GM23338 (cell line): ENCODE data around the gene EVI5. TPM values are rescaled to one million over a fixed set of nuclear protein-coding genes. Genes with fewer than 3 reads are reported as not detected.

Experiments
- ATAC-seq: fragments of 200-7000 bp; cut with Tn5 transposase; 3 replicates; pipeline ENCODE4 v1.9.1; 2020
- DNase-seq: peaks from one replicate; pipeline ENCODE4 v3.0.0-alpha.2; 2015; ENCODE audit warnings: low spot score
- H2AFZ ChIP-seq: fragments of 200-600 bp; sonication (generic); 2 replicates; pipeline ENCODE4 v1.8.0; 2016; ENCODE audit warnings: antibody characterized with exemption, mild to moderate bottlenecking, moderate library complexity
- H3F3A ChIP-seq: fragments of 200-600 bp; sonication (generic); replicated peaks from 2 replicates; pipeline ENCODE4 v1.8.0; 2017; ENCODE audit warnings: antibody characterized with exemption, mixed run types, low read depth
- H3K27ac ChIP-seq: fragments of 200-600 bp; sonication (generic); 2 replicates; pipeline ENCODE4 v1.6.1; 2016; ENCODE audit warnings: low read depth
- H3K27me3 ChIP-seq: fragments of 200-600 bp; sonication (generic); 2 replicates; pipeline ENCODE4 v1.8.0; 2016; ENCODE audit warnings: mild to moderate bottlenecking, mixed run types, moderate library complexity; ENCODE audit not compliant: insufficient read depth
- H3K36me3 ChIP-seq: fragments of 200-600 bp; sonication (generic); 2 replicates; pipeline ENCODE4 v1.8.0; 2016; ENCODE audit warnings: mild to moderate bottlenecking; ENCODE audit not compliant: insufficient read depth
- H3K4me1 ChIP-seq: fragments of 200-600 bp; sonication (generic); 2 replicates; pipeline ENCODE4 v1.8.0; 2016; ENCODE audit warnings: mild to moderate bottlenecking, moderate library complexity; ENCODE audit not compliant: insufficient read depth
- H3K4me2 ChIP-seq: fragments of 200-600 bp; sonication (generic); 2 replicates; pipeline ENCODE4 v1.7.1; 2017; ENCODE audit warnings: mixed run types
- H3K4me3 ChIP-seq: fragments of 200-600 bp; sonication (generic); 2 replicates; pipeline ENCODE4 v1.6.1; 2016; ENCODE audit warnings: mixed run types
- H3K79me2 ChIP-seq: fragments of 200-600 bp; sonication (generic); replicated peaks from 2 replicates; pipeline ENCODE4 v1.8.0; 2017; ENCODE audit warnings: mild to moderate bottlenecking; ENCODE audit not compliant: insufficient read depth
- H3K9me2 ChIP-seq: fragments of 200-600 bp; sonication (generic); 2 replicates; pipeline ENCODE4 v1.8.0; 2017; ENCODE audit not compliant: insufficient read depth
- H4K20me1 ChIP-seq: fragments of 200-600 bp; sonication (generic); replicated peaks from 2 replicates; pipeline ENCODE4 v1.8.0; 2017; ENCODE audit warnings: mild to moderate bottlenecking; ENCODE audit not compliant: insufficient read depth
- H3K27ac Mint-ChIP-seq: 2 replicates; pipeline ENCODE4 v1.8.0; 2020; ENCODE audit warnings: inconsistent platforms, mild to moderate bottlenecking, moderate library complexity, mixed read lengths
- H3K27me3 Mint-ChIP-seq: 3 replicates; pipeline ENCODE4 v1.8.0; 2022; ENCODE audit warnings: low read depth, mild to moderate bottlenecking, moderate library complexity, mixed read lengths, inconsistent platforms; ENCODE audit not compliant: insufficient read depth, poor library complexity
- H3K36me3 Mint-ChIP-seq: 3 replicates; pipeline ENCODE4 v1.8.0; 2021; ENCODE audit warnings: low read depth, mild to moderate bottlenecking, inconsistent platforms, moderate library complexity, mixed read lengths
- H3K4me1 Mint-ChIP-seq: 3 replicates; pipeline ENCODE4 v1.8.0; 2020; ENCODE audit warnings: mild to moderate bottlenecking, inconsistent platforms, mixed read lengths
- H3K4me3 Mint-ChIP-seq: 3 replicates; pipeline ENCODE4 v1.8.0; 2021; ENCODE audit warnings: moderate library complexity, mild to moderate bottlenecking, inconsistent platforms, mixed read lengths
- H3K9me3 Mint-ChIP-seq: 3 replicates; pipeline ENCODE4 v1.8.0; 2020; ENCODE audit warnings: moderate library complexity, mild to moderate bottlenecking, inconsistent platforms, mixed read lengths
- EZH2 ChIP-seq: fragments of 200-600 bp; sonication (generic); IDR thresholded peaks from one replicate; pipeline ENCODE4 v1.8.0; 2017; ENCODE audit warnings: antibody characterized with exemption, mild to moderate bottlenecking, low read depth; ENCODE audit not compliant: unreplicated experiment
- EZH2phosphoT487 ChIP-seq: fragments of 200-600 bp; sonication (generic); IDR thresholded peaks from one replicate; pipeline ENCODE4 v1.8.1; 2018; ENCODE audit warnings: antibody characterized with exemption; ENCODE audit not compliant: unreplicated experiment
- JUNB ChIP-seq: IDR thresholded peaks from one replicate; pipeline ENCODE4 v1.6.1; 2016; ENCODE audit warnings: antibody characterized with exemption; ENCODE audit not compliant: unreplicated experiment
- NANOG ChIP-seq: IDR thresholded peaks from 2 replicates; pipeline ENCODE4 v1.6.1; 2016; ENCODE audit warnings: antibody characterized with exemption, borderline replicate concordance
- POLR2AphosphoS5 ChIP-seq: IDR thresholded peaks from 2 replicates; pipeline ENCODE4 v1.6.1; 2016; ENCODE audit warnings: antibody characterized with exemption, low read depth
- STAT1 ChIP-seq: IDR thresholded peaks from one replicate; pipeline ENCODE4 v1.6.1; 2016; ENCODE audit warnings: antibody characterized with exemption; ENCODE audit not compliant: unreplicated experiment
- ZNF114 ChIP-seq: fragments of 250-450 bp; sonication (Bioruptor Pico); IDR thresholded peaks from 2 replicates; pipeline ENCODE4 v1.5.0; 2020; ENCODE audit warnings: mild to moderate bottlenecking, moderate library complexity
- polyA plus RNA-seq: library from polyadenylated mRNA; unstranded; fragments of >200 nt; fragmentation: Nextera tagmentation; extraction: Ambion mirVana; gene quantifications from 2 replicates; pipeline ENCODE4 v1.2.1, GENCODE V29; 2016
- total RNA-seq: library from RNA; depleted of rRNA; stranded (reverse); fragments of >200 nt; shearing (Covaris generic); gene quantifications from 2 replicates; pipeline ENCODE4 v1.2.3, GENCODE V29; 2014
- TF ChIP-seq, protein P1 (sequence below): fragments of 250-450 bp; sonication (Bioruptor Pico); IDR thresholded peaks from 2 replicates; pipeline ENCODE4 v1.5.0; 2020; ENCODE audit warnings: mild to moderate bottlenecking, moderate library complexity
- TF ChIP-seq, protein P2 (sequence below): IDR thresholded peaks from one replicate; pipeline ENCODE4 v1.6.1; 2018; ENCODE audit warnings: antibody characterized with exemption; ENCODE audit not compliant: unreplicated experiment
- TF ChIP-seq, protein P3 (sequence below): IDR thresholded peaks from 2 replicates; pipeline ENCODE4 v1.6.1; 2016; ENCODE audit warnings: antibody characterized with exemption

The EVI5 gene
- total and polyA plus RNA-seq, 2 experiments from 2014 or later: 15.6 to 24.8 TPM

DNA sequence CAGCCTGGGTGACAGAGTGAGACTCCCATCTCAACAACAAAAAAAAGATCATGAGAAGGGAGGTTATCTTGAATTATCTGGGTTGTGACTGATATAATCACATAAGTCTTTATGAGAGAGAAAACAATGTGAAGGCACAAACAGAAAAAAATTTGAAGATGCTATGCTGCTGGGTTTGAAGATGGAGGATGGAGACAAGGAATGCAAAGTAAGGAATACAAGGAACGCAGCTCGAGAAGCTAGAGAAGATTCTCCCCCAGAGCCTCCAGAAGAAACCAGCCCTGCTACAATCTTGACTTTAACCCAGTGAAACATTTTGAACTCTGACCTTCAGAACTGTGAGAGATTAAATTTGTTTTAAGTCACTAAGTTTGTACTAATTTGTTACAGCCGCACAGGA lies 15.1 kb downstream of the EVI5 start (continued):
- TF ChIP-seq, protein P1, sequence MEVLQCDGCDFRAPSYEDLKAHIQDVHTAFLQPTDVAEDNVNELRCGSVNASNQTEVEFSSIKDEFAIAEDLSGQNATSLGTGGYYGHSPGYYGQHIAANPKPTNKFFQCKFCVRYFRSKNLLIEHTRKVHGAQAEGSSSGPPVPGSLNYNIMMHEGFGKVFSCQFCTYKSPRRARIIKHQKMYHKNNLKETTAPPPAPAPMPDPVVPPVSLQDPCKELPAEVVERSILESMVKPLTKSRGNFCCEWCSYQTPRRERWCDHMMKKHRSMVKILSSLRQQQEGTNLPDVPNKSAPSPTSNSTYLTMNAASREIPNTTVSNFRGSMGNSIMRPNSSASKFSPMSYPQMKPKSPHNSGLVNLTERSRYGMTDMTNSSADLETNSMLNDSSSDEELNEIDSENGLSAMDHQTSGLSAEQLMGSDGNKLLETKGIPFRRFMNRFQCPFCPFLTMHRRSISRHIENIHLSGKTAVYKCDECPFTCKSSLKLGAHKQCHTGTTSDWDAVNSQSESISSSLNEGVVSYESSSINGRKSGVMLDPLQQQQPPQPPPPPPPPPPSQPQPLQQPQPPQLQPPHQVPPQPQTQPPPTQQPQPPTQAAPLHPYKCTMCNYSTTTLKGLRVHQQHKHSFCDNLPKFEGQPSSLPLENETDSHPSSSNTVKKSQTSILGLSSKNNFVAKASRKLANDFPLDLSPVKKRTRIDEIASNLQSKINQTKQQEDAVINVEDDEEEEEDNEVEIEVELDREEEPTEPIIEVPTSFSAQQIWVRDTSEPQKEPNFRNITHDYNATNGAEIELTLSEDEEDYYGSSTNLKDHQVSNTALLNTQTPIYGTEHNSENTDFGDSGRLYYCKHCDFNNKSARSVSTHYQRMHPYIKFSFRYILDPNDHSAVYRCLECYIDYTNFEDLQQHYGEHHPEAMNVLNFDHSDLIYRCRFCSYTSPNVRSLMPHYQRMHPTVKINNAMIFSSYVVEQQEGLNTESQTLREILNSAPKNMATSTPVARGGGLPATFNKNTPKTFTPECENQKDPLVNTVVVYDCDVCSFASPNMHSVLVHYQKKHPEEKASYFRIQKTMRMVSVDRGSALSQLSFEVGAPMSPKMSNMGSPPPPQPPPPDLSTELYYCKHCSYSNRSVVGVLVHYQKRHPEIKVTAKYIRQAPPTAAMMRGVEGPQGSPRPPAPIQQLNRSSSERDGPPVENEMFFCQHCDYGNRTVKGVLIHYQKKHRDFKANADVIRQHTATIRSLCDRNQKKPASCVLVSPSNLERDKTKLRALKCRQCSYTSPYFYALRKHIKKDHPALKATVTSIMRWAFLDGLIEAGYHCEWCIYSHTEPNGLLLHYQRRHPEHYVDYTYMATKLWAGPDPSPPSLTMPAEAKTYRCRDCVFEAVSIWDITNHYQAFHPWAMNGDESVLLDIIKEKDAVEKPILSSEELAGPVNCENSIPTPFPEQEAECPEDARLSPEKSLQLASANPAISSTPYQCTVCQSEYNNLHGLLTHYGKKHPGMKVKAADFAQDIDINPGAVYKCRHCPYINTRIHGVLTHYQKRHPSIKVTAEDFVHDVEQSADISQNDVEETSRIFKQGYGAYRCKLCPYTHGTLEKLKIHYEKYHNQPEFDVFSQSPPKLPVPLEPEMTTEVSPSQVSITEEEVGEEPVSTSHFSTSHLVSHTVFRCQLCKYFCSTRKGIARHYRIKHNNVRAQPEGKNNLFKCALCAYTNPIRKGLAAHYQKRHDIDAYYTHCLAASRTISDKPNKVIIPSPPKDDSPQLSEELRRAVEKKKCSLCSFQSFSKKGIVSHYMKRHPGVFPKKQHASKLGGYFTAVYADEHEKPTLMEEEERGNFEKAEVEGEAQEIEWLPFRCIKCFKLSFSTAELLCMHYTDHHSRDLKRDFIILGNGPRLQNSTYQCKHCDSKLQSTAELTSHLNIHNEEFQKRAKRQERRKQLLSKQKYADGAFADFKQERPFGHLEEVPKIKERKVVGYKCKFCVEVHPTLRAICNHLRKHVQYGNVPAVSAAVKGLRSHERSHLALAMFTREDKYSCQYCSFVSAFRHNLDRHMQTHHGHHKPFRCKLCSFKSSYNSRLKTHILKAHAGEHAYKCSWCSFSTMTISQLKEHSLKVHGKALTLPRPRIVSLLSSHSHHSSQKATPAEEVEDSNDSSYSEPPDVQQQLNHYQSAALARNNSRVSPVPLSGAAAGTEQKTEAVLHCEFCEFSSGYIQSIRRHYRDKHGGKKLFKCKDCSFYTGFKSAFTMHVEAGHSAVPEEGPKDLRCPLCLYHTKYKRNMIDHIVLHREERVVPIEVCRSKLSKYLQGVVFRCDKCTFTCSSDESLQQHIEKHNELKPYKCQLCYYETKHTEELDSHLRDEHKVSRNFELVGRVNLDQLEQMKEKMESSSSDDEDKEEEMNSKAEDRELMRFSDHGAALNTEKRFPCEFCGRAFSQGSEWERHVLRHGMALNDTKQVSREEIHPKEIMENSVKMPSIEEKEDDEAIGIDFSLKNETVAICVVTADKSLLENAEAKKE (CRISPR knock-in tag): no peak
- TF ChIP-seq STAT1 (no peak), EZH2phosphoT487 (no peak), JUNB (no peak), ZNF114 (no peak)

DNA sequence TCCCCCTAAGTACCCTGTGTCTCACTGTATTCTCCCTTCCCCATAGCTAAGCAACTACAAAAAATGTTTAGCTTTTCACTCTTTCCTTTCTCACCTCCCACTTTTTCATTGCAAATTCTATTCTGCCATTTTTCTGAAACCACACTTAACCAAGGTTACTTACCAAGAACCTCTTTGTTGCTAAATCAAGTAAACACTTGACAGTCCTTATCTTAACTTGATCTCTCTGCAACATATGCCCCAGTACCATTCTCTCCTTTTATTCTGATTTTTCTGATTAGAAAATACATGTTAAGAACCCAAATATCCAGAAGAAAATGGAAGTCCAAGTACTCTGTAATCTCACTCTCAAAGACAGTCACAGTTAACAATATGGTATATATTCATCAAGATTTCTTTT lies 16.0 kb downstream of the EVI5 start:
- H3K27ac ChIP-seq: no peak overlapping the region
- no peaks in the 10 kb centered on the region for H3K9me2 ChIP-seq
- H3K4me1 ChIP-seq: no peaks in the 10 kb centered on the region
- no peaks in the 10 kb centered on the region for H3F3A ChIP-seq
- Mint-ChIP-seq H3K27me3 (no peaks in the 10 kb centered on the region), H3K4me3 (no peak overlapping the region), H3K36me3 (no peaks in the 10 kb centered on the region), H3K4me1 (peaks cover 4% of the 10 kb centered on the region; the same call in 2 of the 3 replicates), H3K9me3 (no peaks in the 10 kb centered on the region), H3K27ac (no peak overlapping the region)
- no peaks in the 10 kb centered on the region for H3K36me3 ChIP-seq
- no peak overlapping the region for H3K4me2 ChIP-seq
- TF ChIP-seq STAT1: no peak
- H3K4me3 ChIP-seq: no peak overlapping the region
- H3K79me2 ChIP-seq: peaks cover 30% of the 10 kb centered on the region
- ATAC-seq (no peak), DNase-seq (no peak)
- H4K20me1 ChIP-seq: peaks cover 6% of the 10 kb centered on the region; the same call in 1 of the 2 replicates
- no peak overlapping the region for H2AFZ ChIP-seq
- H3K27me3 ChIP-seq: no peaks in the 10 kb centered on the region

DNA sequence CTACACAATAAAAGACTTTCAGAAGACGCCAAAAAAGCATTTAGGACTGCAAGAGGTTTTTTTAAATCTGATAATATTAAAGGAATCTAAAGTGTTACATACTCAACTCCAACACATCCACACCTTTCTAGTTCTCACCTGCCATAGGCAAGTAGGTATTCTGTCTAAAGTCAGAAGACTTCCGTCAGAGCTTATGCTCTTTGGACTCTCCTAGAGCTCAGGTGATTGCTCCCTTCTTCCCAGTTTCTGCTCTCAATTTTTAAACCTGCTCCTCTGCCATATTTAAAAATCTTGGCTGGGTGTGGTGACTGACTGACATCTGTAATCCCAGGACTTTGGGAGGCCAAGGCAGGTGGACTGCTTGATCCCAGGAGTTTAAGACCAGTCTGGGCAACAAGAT lies 16.6 kb downstream of the EVI5 start:
- no peak overlapping the region for H3K27ac Mint-ChIP-seq
- H3K4me1 ChIP-seq: no peaks in the 10 kb centered on the region
- H3K9me3 Mint-ChIP-seq: no peaks in the 10 kb centered on the region
- H3K4me2 ChIP-seq: no peak overlapping the region
- H3K4me3 ChIP-seq: no peak overlapping the region
- H3K36me3 Mint-ChIP-seq: no peaks in the 10 kb centered on the region
- no peaks in the 10 kb centered on the region for H3K27me3 ChIP-seq
- H3K9me2 ChIP-seq: no peaks in the 10 kb centered on the region
- no peak overlapping the region for H3K27ac ChIP-seq
- H3K27me3 Mint-ChIP-seq: no peaks in the 10 kb centered on the region
- peaks cover 4% of the 10 kb centered on the region; the same call in 1 of the 2 replicates for H4K20me1 ChIP-seq
- H3K36me3 ChIP-seq: no peaks in the 10 kb centered on the region
- H3F3A ChIP-seq: no peaks in the 10 kb centered on the region
- H3K4me1 Mint-ChIP-seq: peaks cover 4% of the 10 kb centered on the region; the same call in 2 of the 3 replicates
- DNase-seq: no peak
- peaks cover 24% of the 10 kb centered on the region for H3K79me2 ChIP-seq
- H2AFZ ChIP-seq: no peak overlapping the region
- no peak for ATAC-seq
- H3K4me3 Mint-ChIP-seq: no peak overlapping the region
- TF ChIP-seq POLR2AphosphoS5: no peak
- TF ChIP-seq, protein P2, sequence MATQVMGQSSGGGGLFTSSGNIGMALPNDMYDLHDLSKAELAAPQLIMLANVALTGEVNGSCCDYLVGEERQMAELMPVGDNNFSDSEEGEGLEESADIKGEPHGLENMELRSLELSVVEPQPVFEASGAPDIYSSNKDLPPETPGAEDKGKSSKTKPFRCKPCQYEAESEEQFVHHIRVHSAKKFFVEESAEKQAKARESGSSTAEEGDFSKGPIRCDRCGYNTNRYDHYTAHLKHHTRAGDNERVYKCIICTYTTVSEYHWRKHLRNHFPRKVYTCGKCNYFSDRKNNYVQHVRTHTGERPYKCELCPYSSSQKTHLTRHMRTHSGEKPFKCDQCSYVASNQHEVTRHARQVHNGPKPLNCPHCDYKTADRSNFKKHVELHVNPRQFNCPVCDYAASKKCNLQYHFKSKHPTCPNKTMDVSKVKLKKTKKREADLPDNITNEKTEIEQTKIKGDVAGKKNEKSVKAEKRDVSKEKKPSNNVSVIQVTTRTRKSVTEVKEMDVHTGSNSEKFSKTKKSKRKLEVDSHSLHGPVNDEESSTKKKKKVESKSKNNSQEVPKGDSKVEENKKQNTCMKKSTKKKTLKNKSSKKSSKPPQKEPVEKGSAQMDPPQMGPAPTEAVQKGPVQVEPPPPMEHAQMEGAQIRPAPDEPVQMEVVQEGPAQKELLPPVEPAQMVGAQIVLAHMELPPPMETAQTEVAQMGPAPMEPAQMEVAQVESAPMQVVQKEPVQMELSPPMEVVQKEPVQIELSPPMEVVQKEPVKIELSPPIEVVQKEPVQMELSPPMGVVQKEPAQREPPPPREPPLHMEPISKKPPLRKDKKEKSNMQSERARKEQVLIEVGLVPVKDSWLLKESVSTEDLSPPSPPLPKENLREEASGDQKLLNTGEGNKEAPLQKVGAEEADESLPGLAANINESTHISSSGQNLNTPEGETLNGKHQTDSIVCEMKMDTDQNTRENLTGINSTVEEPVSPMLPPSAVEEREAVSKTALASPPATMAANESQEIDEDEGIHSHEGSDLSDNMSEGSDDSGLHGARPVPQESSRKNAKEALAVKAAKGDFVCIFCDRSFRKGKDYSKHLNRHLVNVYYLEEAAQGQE: no peak
- no peak for TF ChIP-seq EZH2
- TF ChIP-seq NANOG: no peak
- no peak for TF ChIP-seq EZH2phosphoT487
- TF ChIP-seq, protein P3, sequence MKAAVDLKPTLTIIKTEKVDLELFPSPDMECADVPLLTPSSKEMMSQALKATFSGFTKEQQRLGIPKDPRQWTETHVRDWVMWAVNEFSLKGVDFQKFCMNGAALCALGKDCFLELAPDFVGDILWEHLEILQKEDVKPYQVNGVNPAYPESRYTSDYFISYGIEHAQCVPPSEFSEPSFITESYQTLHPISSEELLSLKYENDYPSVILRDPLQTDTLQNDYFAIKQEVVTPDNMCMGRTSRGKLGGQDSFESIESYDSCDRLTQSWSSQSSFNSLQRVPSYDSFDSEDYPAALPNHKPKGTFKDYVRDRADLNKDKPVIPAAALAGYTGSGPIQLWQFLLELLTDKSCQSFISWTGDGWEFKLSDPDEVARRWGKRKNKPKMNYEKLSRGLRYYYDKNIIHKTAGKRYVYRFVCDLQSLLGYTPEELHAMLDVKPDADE: no peak
